Right cardiac atrium (tissue), 5 donors: ENCODE data around the gene NAGK. TPM values are rescaled to one million over a fixed set of nuclear protein-coding genes. Genes with fewer than 3 reads are reported as not detected.
A peak's percentile ranks its signal among the peaks of the same experiment; 100 is the strongest.
"Not testable (repeated sequence)": the region's sequence is repeated elsewhere in the genome, so short reads cannot be mapped to it uniquely, and the experiment has no call there.

ENCODE experiments used
- ATAC-seq, 2 donors: fragments of 200-7000 bp; cut with Tn5 transposase; one replicate each; pipeline versions ENCODE4 v1.8.0 to v1.9.1; 2020; ENCODE audit warnings: moderate library complexity in 2 of 2, mild to moderate bottlenecking in 1 of 2
- DNase-seq, 3 donors: peaks; one replicate each; pipeline ENCODE4 v3.0.0-alpha.2; 2020
- H3K27ac ChIP-seq: one replicate; pipeline ENCODE4 v1.5.1; 2013; ENCODE audit warnings: mild to moderate bottlenecking, low read length, control low read depth, moderate library complexity
- H3K27me3 ChIP-seq: one replicate; pipeline ENCODE4 v1.6.1; 2013; ENCODE audit not compliant: control insufficient read depth, insufficient read depth
- H3K4me1 ChIP-seq: one replicate; pipeline ENCODE4 v1.6.1; 2013; ENCODE audit warnings: low read length; ENCODE audit not compliant: control insufficient read depth, insufficient read depth
- H3K4me3 ChIP-seq: one replicate; pipeline ENCODE4 v1.5.1; 2013; ENCODE audit warnings: low read length, control low read depth
- H3K9me3 ChIP-seq: one replicate; pipeline ENCODE4 v1.6.1; 2013; ENCODE audit warnings: low read length; ENCODE audit not compliant: control insufficient read depth
- WGBS: extraction: QIAGEN DNeasy Blood & Tissue Kit; methylation state at CpG from one replicate; pipeline ENCODE4 v1.1.7; 2013; 5-methylcytosine and 5-hydroxymethylcytosine counted together
- intact Hi-C, 4 donors: fragments of 100-400 bp; cut with DNase I; formaldehyde crosslinking; loops; one replicate each; pipeline versions ENCODE4 v1.11.0 to v1.14.0; 2022 to 2023
- polyA plus RNA-seq: library from polyadenylated mRNA; stranded (reverse); fragments of 200-250 nt; gene quantifications from one replicate; pipeline ENCODE4 v1.2.3, GENCODE V29; 2013
- total RNA-seq, 4 donors: library from RNA; stranded (reverse); fragmentation: NEBNext Ultra II Directional; extraction: Animal tissue kit (Norgen Biotek cat#: 25700); gene quantifications; one replicate each; pipeline ENCODE4 v1.2.1, GENCODE V29; 2021
- donor health status: healthy with polysubstance abuse.
- donor health status: DM: no; HTN: yes; CAD: no.
- donor health status: DM: no; HTN: no; CAD: no.
- donor health status: DM: no; HTN: yes; CAD: no; lungs with severe emphysema.
- donor health status: DM: yes; HTN: yes; CAD: no.

The NAGK gene
- total and polyA plus RNA-seq, 5 donors, result 50.1 to 63.1 (median 53.5) TPM

DNA sequence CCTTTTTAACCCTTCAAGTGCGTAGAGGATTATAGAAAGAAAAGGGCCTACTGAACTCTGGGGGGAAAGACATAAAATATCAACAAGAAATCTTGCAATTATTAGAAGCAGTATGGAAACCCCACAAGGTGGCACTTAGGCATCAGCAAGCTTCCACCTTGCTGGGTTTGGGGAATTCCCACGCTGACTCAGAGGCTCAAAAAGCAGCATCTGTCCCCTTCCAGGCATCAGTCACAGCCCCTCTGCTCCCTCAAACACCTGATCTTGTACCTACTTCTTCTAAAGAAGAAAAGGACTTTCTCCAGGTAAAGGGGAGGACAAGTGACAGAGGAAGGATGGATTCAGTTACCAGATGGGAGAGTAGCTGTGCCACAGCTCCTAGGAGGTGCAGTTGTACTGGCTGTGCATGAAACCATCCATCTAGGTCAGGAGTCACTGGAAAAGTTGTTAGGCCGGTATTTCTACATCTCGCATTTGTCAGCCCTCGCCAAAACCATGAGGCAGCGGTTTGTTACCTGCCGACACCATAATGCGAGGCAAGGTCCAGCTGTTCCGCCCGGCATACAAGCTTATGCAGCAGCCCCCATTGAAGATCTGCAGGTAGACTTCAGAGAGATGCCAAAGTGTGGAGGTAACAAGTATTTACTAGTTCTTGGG lies 18.6 kb upstream of the NAGK start:
- H3K9me3 ChIP-seq, H3K4me1 ChIP-seq, H3K27ac ChIP-seq, H3K27me3 ChIP-seq, H3K4me3 ChIP-seq, ATAC-seq, intact Hi-C loops, DNase-seq: not testable (repeated sequence)
- 85% methylated on average over 10 of the region's 10 CpGs for WGBS

- intact Hi-C loops, H3K27ac ChIP-seq, H3K4me3 ChIP-seq, ATAC-seq, DNase-seq, H3K27me3 ChIP-seq, H3K9me3 ChIP-seq, H3K4me1 ChIP-seq: not testable (repeated sequence)
- 74% methylated on average over 10 of the region's 10 CpGs for WGBS
These were observed 13.2 kb upstream of the NAGK start for GRCh38 chr2:71055206-71055740.

GRCh38 chr2:71060211-71060610 lies 8.2 kb upstream of the NAGK start:
- intact Hi-C loops, result no loop called here
- no peak overlapping the region for H3K4me3 ChIP-seq
- ATAC-seq (no peak), DNase-seq (no peak)
- H3K4me1 ChIP-seq, result no peaks in the 10 kb centered on the region
- no peaks in the 10 kb centered on the region for H3K9me3 ChIP-seq
- H3K27me3 ChIP-seq, result no peaks in the 10 kb centered on the region
- WGBS, result 76% methylated on average over 2 of the region's 2 CpGs
- H3K27ac ChIP-seq, result no peak overlapping the region

DNA sequence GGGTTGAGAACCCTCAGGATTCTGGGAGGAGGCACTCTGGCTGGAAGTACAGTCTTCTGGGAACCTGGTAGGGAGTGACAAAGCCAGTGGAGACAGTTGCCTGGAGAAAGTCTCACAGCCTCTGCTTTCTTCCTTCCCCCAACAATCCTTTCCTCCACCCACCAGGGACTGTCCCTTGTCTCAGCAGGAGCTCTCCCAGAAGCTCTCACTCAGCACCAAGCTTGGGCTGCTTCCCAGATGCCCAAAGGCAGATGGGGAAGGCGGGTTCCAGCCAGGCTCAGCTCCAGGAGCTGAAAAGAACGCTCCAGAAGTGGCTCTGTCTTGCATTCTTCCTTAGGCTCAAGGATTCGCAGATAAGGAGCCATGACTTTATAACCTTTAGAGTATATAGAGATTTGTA lies 7.6 kb upstream of the NAGK start:
- DNase-seq (no peak), ATAC-seq (no peak)
- no peak overlapping the region for H3K4me3 ChIP-seq
- no peaks in the 10 kb centered on the region for H3K27me3 ChIP-seq
- 40% methylated on average over 3 of the region's 3 CpGs for WGBS
- intact Hi-C loops, result no loop called here
- H3K9me3 ChIP-seq, result no peaks in the 10 kb centered on the region
- H3K4me1 ChIP-seq, result no peaks in the 10 kb centered on the region
- no peak overlapping the region for H3K27ac ChIP-seq

DNA sequence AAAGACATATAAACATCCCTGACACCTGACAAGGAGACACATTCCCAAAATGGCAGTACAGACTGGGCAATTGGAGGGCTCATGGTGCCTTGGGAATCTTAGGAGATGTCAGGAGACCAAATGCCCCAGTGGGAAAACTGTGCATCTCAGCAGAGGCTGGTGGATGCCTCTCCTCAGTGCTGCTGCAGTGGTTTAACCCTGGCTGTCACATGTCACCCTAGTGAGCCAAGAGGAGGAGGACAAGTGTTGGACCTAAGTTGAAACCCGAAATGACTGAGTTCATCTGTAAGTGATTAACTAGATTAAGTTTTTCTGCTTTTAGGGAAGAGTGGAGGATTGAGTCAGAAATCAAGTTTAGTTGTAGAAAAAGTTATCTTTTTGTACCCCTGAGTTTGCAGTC lies 5.2 kb upstream of the NAGK start:
- DNase-seq (no peak), ATAC-seq (no peak)
- Histone ChIP-seq H3K27ac (no peak overlapping the region), H3K4me3 (no peak overlapping the region), H3K9me3 (no peaks in the 10 kb centered on the region), H3K27me3 (no peaks in the 10 kb centered on the region), H3K4me1 (no peaks in the 10 kb centered on the region)
- intact Hi-C loops, result no loop called here
- 58% methylated on average over 1 of the region's 1 CpG for WGBS

GRCh38 chr2:71064110-71064611 lies 4.3 kb upstream of the NAGK start:
- no peaks in the 10 kb centered on the region for H3K9me3 ChIP-seq
- no peaks in the 10 kb centered on the region for H3K4me1 ChIP-seq
- DNase-seq (no peak), ATAC-seq (no peak)
- 59% methylated on average over 9 of the region's 9 CpGs for WGBS
- H3K4me3 ChIP-seq, result no peak overlapping the region
- H3K27ac ChIP-seq, result no peak overlapping the region
- intact Hi-C loops, result no loop called here
- H3K27me3 ChIP-seq, result no peaks in the 10 kb centered on the region

DNA sequence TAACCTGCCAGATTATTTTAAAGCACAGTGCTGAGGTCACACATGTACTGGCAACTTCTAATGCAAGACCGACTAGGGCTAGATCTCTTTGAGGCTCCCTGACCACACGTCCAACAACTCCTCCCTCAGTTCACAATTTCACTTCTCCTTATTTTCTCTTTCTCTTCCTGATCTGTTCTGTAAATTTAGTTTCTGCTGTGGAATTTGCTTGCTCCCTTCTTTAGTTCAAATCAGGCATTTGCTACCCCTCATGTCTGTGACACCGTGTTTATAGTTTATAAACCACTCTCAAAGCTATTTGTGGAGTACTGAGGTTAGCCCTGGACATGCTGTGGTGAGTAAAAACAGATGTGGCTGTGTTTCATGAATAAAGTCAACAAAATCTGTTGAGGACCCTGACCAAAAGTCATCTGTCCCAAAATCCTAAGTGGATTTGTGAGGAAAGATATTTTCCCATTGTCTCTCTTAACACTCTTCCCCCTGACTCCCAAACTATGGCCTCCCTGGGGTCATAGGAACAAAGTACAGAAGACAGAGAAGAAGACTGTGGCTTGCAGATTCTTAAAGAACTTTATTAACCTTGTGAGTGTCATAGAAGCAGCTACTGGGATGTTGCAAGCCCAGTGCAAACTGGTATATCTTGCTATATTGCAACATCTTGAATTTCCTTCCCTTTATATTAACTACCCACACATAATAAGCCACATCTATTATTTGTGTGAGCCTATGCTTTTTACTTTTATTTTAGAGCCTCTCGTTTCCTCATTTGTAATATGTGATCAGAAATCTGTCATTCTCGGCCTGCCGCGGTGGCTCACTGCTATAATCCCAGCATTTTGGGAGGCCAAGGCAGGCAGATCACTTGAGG lies 3.5 kb upstream of the NAGK start:
- no peak for DNase-seq
- no peaks in the 10 kb centered on the region for H3K4me1 ChIP-seq
- ATAC-seq, result no peak
- no peak overlapping the region for H3K4me3 ChIP-seq
- H3K27me3 ChIP-seq, result no peaks in the 10 kb centered on the region
- intact Hi-C loops, result no loop called here
- H3K9me3 ChIP-seq, result no peaks in the 10 kb centered on the region
- WGBS, result 72% methylated on average over 7 of the region's 7 CpGs
- no peak overlapping the region for H3K27ac ChIP-seq

GRCh38 chr2:71066856-71067255 lies 1.6 kb upstream of the NAGK start:
- no peaks in the 10 kb centered on the region for H3K27me3 ChIP-seq
- DNase-seq (no peak), ATAC-seq (no peak)
- H3K4me3 ChIP-seq, result no peak overlapping the region
- no peaks in the 10 kb centered on the region for H3K4me1 ChIP-seq
- no peaks in the 10 kb centered on the region for H3K9me3 ChIP-seq
- no peak overlapping the region for H3K27ac ChIP-seq
- WGBS, result 91% methylated on average over 3 of the region's 3 CpGs
- intact Hi-C loops, result no loop called here

- ATAC-seq (peak; percentile 28 to 44), DNase-seq (peak in 2 of 3 donors; percentile 23 to 58)
- Histone ChIP-seq H3K9me3 (no peaks in the 10 kb centered on the region), H3K4me3 (peak overlapping the region; percentile 67), H3K27ac (peak overlapping the region; percentile 93), H3K27me3 (no peaks in the 10 kb centered on the region), H3K4me1 (no peaks in the 10 kb centered on the region)
- intact Hi-C loops, result no loop called here
- 3% methylated on average over 26 of the region's 26 CpGs for WGBS
These were observed 756 bp upstream of the NAGK start for GRCh38 chr2:71067567-71068217.

DNA sequence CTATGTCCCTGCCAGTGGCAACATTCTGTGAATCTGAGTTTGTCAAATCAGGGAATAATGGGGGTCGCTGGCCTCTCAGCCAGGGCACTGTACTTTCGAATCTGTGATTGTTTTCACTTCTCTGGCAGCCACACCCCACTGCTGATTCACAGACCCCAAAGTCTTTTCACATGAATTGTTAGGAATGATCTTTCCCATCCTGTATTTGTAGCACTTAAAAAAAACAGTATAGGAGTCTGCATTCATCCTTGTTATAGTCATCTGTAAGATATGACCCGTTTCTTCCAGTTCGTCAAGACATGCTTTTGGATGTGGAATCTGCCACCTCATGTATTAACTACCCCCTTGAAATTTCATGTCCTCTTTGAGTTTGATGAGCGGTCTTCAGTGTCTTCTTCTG lies 928 bp downstream of the NAGK start:
- Histone ChIP-seq H3K4me1 (no peaks in the 10 kb centered on the region), H3K27me3 (no peaks in the 10 kb centered on the region), H3K4me3 (peak overlapping the region; percentile 67), H3K9me3 (no peaks in the 10 kb centered on the region), H3K27ac (no peak overlapping the region)
- WGBS, result 36% methylated on average over 5 of the region's 5 CpGs
- no peak for ATAC-seq
- intact Hi-C loops, result no loop called here
- DNase-seq, result no peak
